AG04450 (cell line): ENCODE data around the gene MRPL9. TPM values are rescaled to one million over a fixed set of nuclear protein-coding genes. Genes with fewer than 3 reads are reported as not detected.

Experiments used
- CTCF ChIA-PET: fragments of 300-600, 350-600 bp; formaldehyde crosslinking; extraction: SDS; loops from one replicate; lab custom pipeline; 2022; ENCODE audit warnings: antibody characterized with exemption, inconsistent platforms; lab: Charles Lee
- POLR2A ChIA-PET: fragments of 350-600 bp; formaldehyde crosslinking; extraction: SDS; loops from one replicate; lab custom pipeline; 2021; ENCODE audit warnings: antibody characterized with exemption, inconsistent platforms; lab: Yijun Ruan, JAX
- DNase-seq: peaks from one replicate; pipeline ENCODE4 v3.0.0-alpha.2; 2011; ENCODE audit warnings: low read depth, low spot score
- H3K27ac ChIP-seq: one replicate; pipeline ENCODE4 v1.5.1; 2012; ENCODE audit warnings: low read depth, low read length, control low read depth
- H3K27me3 ChIP-seq: one replicate; pipeline ENCODE4 v1.6.0; 2012; ENCODE audit warnings: low read length; ENCODE audit not compliant: control insufficient read depth, insufficient read depth
- H3K4me3 ChIP-seq: 2 replicates; pipeline ENCODE4 v1.5.1; 2011; ENCODE audit warnings: mild to moderate bottlenecking, low read depth, low read length, control low read depth
- H3K9me3 ChIP-seq: 2 replicates; pipeline ENCODE4 v1.5.1; 2012; ENCODE audit warnings: low read length; ENCODE audit not compliant: control insufficient read depth, insufficient read depth
- polyA plus RNA-seq: library from polyadenylated mRNA; depleted of rRNA; stranded (reverse); fragments of >200 nt; gene quantifications from 2 replicates; pipeline ENCODE4 v1.2.3, GENCODE V29; 2011
- TF ChIP-seq, protein P1 (sequence below): IDR thresholded peaks from 2 replicates; pipeline ENCODE4 v1.5.1; 2011; ENCODE audit warnings: low read depth, low read length, control low read depth, inconsistent platforms

The MRPL9 gene
- polyA plus RNA-seq, 1 experiment = 93.4 TPM

DNA sequence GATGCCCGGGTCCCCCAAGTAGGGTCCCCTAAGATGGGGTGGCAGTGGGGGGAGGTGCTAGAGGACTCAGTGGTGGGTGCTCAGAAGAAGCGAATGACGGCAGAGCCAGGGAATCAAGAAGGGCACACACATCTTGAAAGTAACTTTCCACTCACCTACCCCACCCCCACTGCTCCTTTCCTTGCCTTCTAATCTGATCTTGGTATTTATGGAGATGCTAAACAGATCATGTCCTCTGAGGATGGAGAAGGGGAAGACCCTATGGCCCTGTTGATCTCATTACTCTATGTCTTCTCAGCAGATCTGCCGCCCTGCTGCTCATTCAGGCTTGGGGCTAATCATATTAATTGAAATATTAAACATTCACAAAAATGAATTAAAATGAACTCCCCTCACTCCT is 44.6 kb downstream of the MRPL9 start:
- DNase-seq = no peak
- TF ChIP-seq, protein P1, sequence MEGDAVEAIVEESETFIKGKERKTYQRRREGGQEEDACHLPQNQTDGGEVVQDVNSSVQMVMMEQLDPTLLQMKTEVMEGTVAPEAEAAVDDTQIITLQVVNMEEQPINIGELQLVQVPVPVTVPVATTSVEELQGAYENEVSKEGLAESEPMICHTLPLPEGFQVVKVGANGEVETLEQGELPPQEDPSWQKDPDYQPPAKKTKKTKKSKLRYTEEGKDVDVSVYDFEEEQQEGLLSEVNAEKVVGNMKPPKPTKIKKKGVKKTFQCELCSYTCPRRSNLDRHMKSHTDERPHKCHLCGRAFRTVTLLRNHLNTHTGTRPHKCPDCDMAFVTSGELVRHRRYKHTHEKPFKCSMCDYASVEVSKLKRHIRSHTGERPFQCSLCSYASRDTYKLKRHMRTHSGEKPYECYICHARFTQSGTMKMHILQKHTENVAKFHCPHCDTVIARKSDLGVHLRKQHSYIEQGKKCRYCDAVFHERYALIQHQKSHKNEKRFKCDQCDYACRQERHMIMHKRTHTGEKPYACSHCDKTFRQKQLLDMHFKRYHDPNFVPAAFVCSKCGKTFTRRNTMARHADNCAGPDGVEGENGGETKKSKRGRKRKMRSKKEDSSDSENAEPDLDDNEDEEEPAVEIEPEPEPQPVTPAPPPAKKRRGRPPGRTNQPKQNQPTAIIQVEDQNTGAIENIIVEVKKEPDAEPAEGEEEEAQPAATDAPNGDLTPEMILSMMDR = no peak
- Histone ChIP-seq H3K4me3 (no peak overlapping the region), H3K27ac (no peak overlapping the region), H3K27me3 (peaks cover 65% of the 10 kb centered on the region), H3K9me3 (no peaks in the 10 kb centered on the region)
- POLR2A ChIA-PET = interaction anchor here (0.7 kb wide), 1 partner anchor 11 kb away, joined by 3 read pairs; no protein-coding TSS in a partner anchor
- CTCF ChIA-PET = no interaction called here

GRCh38 chr1:151718011-151718431 is 45.3 kb downstream of the MRPL9 start:
- no peaks in the 10 kb centered on the region for H3K9me3 ChIP-seq
- TF ChIP-seq, protein P1 = no peak
- no peak overlapping the region for H3K4me3 ChIP-seq
- H3K27me3 ChIP-seq = peaks cover 68% of the 10 kb centered on the region
- ChIA-PET CTCF (no interaction called here), POLR2A (interaction anchor here (0.7 kb wide), 1 partner anchor 11 kb away, joined by 3 read pairs; no protein-coding TSS in a partner anchor)
- no peak overlapping the region for H3K27ac ChIP-seq
- no peak for DNase-seq

DNA sequence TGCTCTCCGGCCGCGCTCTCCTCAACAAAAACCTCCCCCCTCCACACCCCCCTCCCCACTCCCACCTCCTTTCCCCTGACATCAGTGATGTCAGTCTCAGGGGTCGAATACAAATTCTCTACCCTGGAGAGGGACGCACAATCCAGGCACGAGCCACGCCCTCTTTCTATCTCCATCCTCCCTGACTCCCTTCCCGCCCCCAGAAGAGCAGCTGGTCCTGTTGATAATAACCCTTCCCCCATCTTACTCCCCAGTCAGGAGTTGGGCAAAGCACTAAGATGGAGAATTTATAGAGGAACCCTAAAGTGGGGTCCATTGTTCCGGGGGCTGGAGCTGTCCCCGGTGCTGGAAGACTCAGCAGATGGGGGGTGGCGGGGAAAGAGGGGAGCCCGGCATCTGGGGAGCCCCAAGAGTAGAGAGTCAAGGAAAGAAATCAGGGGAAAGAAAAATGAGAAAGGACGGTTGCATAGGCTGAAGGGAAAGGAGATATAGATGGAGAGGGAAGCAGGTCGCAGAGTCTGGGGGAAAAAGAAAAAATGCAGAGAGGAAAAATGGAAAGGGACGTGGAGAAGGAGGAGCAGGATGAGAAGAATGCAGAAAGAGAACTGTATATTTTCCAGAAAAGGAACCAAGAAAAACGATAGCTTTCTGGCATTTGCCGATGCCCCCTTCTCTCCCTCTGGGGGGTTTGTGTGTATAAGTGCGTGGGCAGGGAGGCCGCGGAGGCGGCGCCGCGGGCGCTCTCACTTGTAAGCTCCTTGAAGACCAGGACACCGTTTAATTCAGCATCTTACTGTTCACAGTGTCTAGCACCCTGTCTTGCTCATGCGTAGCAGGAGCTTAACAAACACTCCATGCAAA is 46.3 kb downstream of the MRPL9 start, which contains the start of gene CELF3:
Gene CELF3 (minus strand): TSS at position 33 of the 861 bp plus-strand sequence. CDS start 783 bp downstream, outside the sequence.
- Histone ChIP-seq H3K27me3 (peaks cover 71% of the 10 kb centered on the region), H3K9me3 (no peaks in the 10 kb centered on the region), H3K27ac (no peak within 1 kb of the TSS), H3K4me3 (no peak within 1 kb of the TSS)
- no peak for DNase-seq
- CTCF ChIA-PET = no interaction called here
- POLR2A ChIA-PET = interaction anchor here (0.6 kb wide), 1 partner anchor 8 kb away, joined by 9 read pairs; no protein-coding TSS in a partner anchor
- TF ChIP-seq, protein P1 = no peak

DNA sequence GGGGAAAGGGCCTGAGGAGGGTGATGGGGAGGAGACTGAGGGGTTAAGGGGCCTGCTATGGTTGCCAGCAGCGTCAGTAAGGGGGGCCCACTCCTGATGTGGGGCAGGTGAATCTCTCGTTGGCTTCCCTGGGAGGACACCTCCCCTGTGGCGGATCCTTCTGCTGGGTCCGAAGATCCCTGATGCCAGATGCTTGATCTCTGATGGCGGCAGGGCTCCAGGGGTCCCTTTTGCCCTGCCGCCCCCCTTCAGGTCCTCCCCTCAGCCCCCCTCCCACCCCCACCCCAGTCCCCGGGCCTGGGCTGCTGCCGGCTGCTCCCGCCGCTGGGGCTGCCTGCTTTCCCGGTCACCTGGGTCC is 46.9 kb downstream of the MRPL9 start:
- ChIA-PET POLR2A (no interaction called here), CTCF (no interaction called here)
- Histone ChIP-seq H3K27me3 (peaks cover 75% of the 10 kb centered on the region), H3K4me3 (no peak overlapping the region), H3K9me3 (no peaks in the 10 kb centered on the region), H3K27ac (no peak overlapping the region)
- no peak for DNase-seq
- TF ChIP-seq, protein P1 = no peak
